Measurements from ENCODE around the gene TTN. TPM values are rescaled to one million over a fixed set of nuclear protein-coding genes. Genes with fewer than 3 reads are reported as not detected.

The TTN gene
- total RNA-seq, 1 experiment from 2014 or later: under 0.01 TPM

DNA sequence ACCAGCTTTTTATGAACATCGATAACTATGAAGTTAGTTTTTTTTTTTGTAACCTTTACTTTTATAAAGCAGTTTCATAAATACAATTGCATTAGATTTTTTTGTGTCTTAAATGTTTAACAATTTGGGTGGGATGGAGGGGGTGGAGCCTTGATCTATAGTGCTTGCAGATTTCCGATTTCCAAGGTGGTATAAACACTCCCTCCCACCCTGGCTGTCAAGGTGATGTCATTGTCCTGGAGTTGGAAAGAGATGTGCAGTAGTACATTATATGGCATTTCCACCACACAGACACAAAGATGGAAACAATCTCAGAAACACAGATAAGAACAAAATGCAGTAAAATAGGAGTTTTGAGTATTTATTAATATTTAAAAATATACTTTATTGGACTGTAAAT lies 114.4 kb downstream of the TTN start:
- POLR2A ChIA-PET: no interaction called here
- Mint-ChIP-seq H3K4me1 (ENCODE audit: insufficient read depth, unreplicated experiment) (no peaks in the 10 kb centered on the region), H3K27ac (ENCODE audit: low read depth, unreplicated experiment) (no peak overlapping the region), H3K27me3 (ENCODE audit: insufficient read depth, unreplicated experiment) (peaks cover 88% of the 10 kb centered on the region), H3K9me3 (ENCODE audit: unreplicated experiment) (no peaks in the 10 kb centered on the region), H3K4me3 (ENCODE audit: unreplicated experiment) (no peak overlapping the region), H3K36me3 (ENCODE audit: insufficient read depth, unreplicated experiment) (no peaks in the 10 kb centered on the region)
- CTCF ChIA-PET: no interaction called here
- no TSS peak for BruUV-seq (replicated peaks)
- DNase-seq (ENCODE audit: unreplicated experiment): no peak
- intact Hi-C loops (cut with micrococcal nuclease): no loop called here
- TF ChIP-seq, protein P1, sequence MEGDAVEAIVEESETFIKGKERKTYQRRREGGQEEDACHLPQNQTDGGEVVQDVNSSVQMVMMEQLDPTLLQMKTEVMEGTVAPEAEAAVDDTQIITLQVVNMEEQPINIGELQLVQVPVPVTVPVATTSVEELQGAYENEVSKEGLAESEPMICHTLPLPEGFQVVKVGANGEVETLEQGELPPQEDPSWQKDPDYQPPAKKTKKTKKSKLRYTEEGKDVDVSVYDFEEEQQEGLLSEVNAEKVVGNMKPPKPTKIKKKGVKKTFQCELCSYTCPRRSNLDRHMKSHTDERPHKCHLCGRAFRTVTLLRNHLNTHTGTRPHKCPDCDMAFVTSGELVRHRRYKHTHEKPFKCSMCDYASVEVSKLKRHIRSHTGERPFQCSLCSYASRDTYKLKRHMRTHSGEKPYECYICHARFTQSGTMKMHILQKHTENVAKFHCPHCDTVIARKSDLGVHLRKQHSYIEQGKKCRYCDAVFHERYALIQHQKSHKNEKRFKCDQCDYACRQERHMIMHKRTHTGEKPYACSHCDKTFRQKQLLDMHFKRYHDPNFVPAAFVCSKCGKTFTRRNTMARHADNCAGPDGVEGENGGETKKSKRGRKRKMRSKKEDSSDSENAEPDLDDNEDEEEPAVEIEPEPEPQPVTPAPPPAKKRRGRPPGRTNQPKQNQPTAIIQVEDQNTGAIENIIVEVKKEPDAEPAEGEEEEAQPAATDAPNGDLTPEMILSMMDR (IDR thresholded peaks at IDR 0.05; ENCODE audit: unreplicated experiment): no peak

DNA sequence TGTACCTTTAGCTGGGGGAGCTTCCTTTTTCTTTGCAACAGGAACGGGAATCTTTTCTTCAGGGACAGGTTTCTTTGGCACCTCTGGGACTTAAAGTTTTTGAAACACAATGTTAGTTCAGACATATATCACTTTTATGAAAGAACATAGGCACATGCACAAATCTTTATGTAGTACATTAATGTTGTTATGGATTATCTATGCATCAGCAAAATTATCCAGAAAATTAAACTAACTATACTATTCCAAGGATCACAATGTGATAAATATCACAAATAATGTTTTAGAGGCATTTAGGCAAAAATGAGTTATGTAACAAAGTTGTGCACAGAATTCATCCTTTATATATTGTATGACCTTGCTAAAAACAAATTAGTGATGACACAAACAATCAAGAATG lies 117.4 kb downstream of the TTN start:
- no TSS peak for BruUV-seq (replicated peaks)
- POLR2A ChIA-PET: no interaction called here
- H3K9me3 Mint-ChIP-seq (ENCODE audit: unreplicated experiment): no peaks in the 10 kb centered on the region
- CTCF ChIA-PET: no interaction called here
- no peaks in the 10 kb centered on the region for H3K36me3 Mint-ChIP-seq (ENCODE audit: insufficient read depth, unreplicated experiment)
- TF ChIP-seq, protein P1 (IDR thresholded peaks at IDR 0.05; ENCODE audit: unreplicated experiment): no peak
- H3K27me3 Mint-ChIP-seq (ENCODE audit: insufficient read depth, unreplicated experiment): peaks cover 71% of the 10 kb centered on the region
- intact Hi-C loops (cut with micrococcal nuclease): no loop called here
- H3K4me3 Mint-ChIP-seq (ENCODE audit: unreplicated experiment): no peak overlapping the region
- DNase-seq (ENCODE audit: unreplicated experiment): no peak
- H3K4me1 Mint-ChIP-seq (ENCODE audit: insufficient read depth, unreplicated experiment): no peaks in the 10 kb centered on the region
- no peak overlapping the region for H3K27ac Mint-ChIP-seq (ENCODE audit: low read depth, unreplicated experiment)

DNA sequence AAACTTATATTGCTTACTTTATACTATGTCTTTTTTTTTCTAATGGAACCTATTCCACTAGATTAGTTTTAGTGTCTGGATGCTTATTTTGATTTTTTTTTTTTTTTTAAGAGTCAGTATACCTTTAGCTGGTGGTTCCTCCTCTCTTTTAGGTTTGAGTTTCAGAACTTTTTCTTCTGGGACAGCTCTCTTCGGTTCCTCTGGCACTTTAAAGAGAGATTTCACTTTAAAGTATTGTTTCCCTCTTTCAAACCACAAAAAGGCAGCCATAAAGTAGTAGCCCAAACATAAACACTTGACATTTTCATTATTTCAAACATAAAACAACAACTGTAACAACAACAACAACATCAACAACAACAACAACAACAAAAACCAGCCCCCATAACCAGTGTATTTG lies 123.3 kb downstream of the TTN start:
- no peak overlapping the region for H3K4me3 Mint-ChIP-seq (ENCODE audit: unreplicated experiment)
- TF ChIP-seq, protein P1 (IDR thresholded peaks at IDR 0.05; ENCODE audit: unreplicated experiment): no peak
- intact Hi-C loops (cut with micrococcal nuclease): no loop called here
- DNase-seq (ENCODE audit: unreplicated experiment): no peak
- ChIA-PET POLR2A (no interaction called here), CTCF (no interaction called here)
- no peaks in the 10 kb centered on the region for H3K9me3 Mint-ChIP-seq (ENCODE audit: unreplicated experiment)
- H3K4me1 Mint-ChIP-seq (ENCODE audit: insufficient read depth, unreplicated experiment): no peaks in the 10 kb centered on the region
- no peaks in the 10 kb centered on the region for H3K36me3 Mint-ChIP-seq (ENCODE audit: insufficient read depth, unreplicated experiment)
- no TSS peak for BruUV-seq (replicated peaks)
- H3K27me3 Mint-ChIP-seq (ENCODE audit: insufficient read depth, unreplicated experiment): peaks cover 41% of the 10 kb centered on the region
- H3K27ac Mint-ChIP-seq (ENCODE audit: low read depth, unreplicated experiment): no peak overlapping the region

DNA sequence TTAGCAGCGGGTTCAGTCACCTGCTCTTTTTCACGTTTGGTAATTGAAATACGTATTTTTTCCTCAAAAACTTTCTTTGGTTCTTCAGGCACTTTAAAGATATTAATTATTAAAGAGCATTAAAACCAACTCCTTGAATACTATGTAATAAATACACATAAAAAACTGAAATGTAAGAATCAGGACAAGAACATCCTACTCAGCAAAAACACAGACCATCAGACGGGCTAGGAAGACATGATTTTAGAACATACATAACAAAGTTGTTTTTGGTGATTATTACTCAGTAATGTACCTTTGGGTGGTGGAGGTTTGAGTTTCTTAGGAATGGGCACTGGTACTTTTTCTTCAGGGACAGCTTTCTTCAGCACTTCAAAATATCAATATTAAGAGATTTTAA lies 126.1 kb downstream of the TTN start:
- no peaks in the 10 kb centered on the region for H3K36me3 Mint-ChIP-seq (ENCODE audit: insufficient read depth, unreplicated experiment)
- ChIA-PET CTCF (no interaction called here), POLR2A (no interaction called here)
- DNase-seq (ENCODE audit: unreplicated experiment): no peak
- TF ChIP-seq, protein P1 (IDR thresholded peaks at IDR 0.05; ENCODE audit: unreplicated experiment): no peak
- H3K27ac Mint-ChIP-seq (ENCODE audit: low read depth, unreplicated experiment): no peak overlapping the region
- BruUV-seq (replicated peaks): no TSS peak
- H3K4me3 Mint-ChIP-seq (ENCODE audit: unreplicated experiment): no peak overlapping the region
- no peaks in the 10 kb centered on the region for H3K4me1 Mint-ChIP-seq (ENCODE audit: insufficient read depth, unreplicated experiment)
- intact Hi-C loops (cut with micrococcal nuclease): no loop called here
- H3K27me3 Mint-ChIP-seq (ENCODE audit: insufficient read depth, unreplicated experiment): peaks cover 38% of the 10 kb centered on the region
- H3K9me3 Mint-ChIP-seq (ENCODE audit: unreplicated experiment): no peaks in the 10 kb centered on the region

Measured in MCF 10A (cell line).